ENCODE data around the gene TMEM94. TPM values are rescaled to one million over a fixed set of nuclear protein-coding genes. Genes with fewer than 3 reads are reported as not detected.

The TMEM94 gene
- 36.4 and 38.3 TPM in 2 replicates for total RNA-seq

DNA sequence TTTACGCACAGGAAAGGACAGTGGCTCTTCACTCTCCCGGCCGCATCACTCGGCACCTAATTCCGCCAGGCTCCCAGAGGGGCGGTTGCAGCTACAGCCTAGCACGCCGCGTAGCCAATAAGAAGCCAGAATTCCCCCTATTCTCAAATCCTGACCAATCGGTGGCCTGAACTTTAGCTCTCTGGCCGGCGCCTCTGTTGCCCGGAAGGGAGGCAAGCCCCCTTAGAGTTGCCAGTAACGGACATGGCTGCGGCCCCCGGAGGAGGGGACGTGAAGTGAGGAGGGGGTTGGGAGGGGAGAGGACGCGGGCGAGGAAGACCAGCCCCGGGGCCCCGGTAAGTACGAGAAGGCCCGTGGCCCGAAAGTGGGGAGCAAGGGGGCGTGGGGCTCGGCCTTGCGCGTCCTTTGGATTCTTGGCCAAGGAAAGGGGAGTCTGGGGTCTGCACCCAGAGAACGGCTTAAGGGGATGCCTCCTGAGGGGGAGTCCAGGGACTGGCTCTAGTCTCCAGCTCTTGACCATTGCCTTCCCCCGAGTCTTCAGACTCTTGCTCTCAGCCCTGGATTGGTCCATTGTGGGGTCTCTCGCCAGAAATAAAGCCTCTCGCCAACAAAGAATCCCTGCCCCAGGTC lies at the start of gene TMEM94:
TMEM94 (plus strand) TSS at position 219 of the 630 bp plus-strand sequence. CDS start 15,271 bp downstream, outside the sequence.

DNA sequence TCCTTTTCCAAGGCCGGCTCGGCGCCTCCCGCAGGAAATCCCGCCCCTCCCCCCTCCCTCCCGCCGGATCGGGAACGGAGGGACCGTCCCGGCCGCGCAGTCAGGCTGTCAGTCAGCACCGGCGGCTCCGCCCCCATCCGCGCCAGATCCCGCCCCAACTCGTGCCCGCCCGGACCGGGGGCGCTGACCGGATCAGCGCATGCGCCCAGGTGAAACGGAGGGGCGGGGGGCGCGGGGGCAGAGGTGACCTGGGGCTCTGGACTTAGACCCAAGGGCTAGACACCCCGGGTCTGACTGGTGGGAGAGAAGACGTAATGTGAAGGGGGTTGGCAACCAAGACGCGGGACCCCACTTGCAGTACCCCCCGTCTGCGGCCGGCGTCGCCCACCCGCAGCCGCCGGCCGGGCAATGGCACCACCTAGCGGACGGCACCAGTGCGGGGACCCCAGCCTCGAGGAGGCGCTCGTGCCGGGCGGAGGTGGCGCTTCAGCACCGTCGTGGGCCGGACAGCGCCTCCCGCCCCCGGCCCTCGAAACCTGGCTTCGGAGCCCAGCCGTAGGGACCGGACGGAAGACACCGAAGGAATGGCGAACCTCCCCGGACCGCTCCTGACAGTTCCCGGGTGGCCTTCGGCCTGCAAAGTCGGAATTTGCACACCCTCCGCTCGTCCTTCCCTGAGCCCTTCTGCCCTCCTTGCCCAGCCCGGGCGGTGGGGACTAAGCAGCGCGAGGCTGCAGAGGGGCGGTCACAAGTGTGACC lies 59.2 kb downstream of the TMEM94 start, which contains the start of gene CASKIN2:
CASKIN2 (minus strand) TSS at position 42 of the 759 bp plus-strand sequence. CDS start 1,733 bp downstream, outside the sequence.

DNA sequence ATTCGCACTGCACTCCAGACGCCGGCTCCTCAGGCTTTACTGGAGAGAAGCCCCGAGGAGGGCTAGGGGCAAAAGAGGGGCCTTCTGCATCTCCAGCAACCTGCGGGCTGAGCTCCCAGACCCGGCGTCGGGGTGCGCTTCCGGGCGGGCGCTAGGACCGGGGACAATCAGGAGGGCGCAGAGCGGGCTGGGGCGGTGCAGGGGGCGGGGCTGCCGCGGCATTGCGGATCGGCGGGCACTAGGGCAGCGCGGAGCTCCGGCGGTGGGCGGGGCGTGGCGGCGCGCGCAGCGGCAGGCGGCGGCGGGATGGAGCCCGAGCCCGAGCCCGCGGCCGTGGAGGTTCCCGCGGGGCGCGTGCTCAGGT lies 59.8 kb downstream of the TMEM94 start, which contains the start of gene TSEN54:
TSEN54 (plus strand) TSS at position 274 of the 364 bp plus-strand sequence; CDS start at position 307, 33 bp downstream.

DNA sequence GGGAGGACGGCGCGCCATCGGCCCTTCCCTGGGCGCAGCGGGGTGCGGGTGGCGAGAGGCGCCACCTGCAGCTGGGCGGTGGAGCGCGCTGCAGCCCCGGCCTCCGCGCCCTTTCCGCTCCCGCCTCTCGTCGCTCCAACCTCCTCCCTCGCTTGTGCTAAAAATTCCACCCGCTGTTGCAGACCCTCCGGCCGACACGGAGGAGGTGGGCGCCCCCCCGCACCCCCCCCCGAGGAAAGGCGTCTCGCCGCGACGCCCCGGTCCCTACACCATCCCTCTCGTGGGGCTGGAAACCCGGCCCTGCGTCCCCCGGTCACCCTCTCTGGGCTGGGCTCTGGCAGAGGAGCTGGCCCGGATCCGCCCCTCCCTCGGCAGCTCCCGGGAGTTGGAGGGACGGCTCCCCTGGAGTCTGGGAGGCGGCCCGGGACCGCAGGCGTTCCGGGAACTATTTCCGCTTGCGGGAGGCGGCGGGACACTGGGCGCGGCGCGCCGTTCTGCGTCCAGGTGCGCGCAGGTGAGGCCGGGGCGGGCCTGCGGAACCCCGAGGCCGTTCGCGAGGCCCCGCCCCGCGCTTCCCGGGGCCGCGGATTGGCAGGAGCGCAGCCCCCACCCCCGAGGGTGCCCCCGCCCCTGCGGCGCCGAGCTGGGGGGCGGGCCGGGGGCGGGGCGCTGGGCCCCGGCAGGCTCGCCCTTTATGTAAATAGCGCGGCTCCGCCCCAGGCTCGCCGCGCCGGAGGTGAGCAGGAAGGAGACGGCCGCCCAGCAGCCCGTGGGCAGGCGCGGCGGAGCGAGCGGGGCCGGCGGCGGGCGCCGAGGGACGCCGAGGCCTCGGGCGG lies 68.8 kb downstream of the TMEM94 start, which contains the start of gene LLGL2:
LLGL2 (plus strand) TSS at position 728 of the 836 bp plus-strand sequence. CDS start 17,730 bp downstream, outside the sequence.

Other genes starting within 250 kb of the TMEM94 start
- gene GGA3, start 195.0 kb upstream of the TMEM94 start, total RNA-seq, result 10.4 and 16.0 TPM in 2 replicates
- gene MRPS7, start 194.8 kb upstream of the TMEM94 start, total RNA-seq, result 44.0 and 62.5 TPM in 2 replicates
- 7.6 and 8.3 TPM in 2 replicates for gene MIF4GD, start 185.4 kb upstream of the TMEM94 start, total RNA-seq
- gene SLC25A19, start 167.2 kb upstream of the TMEM94 start, total RNA-seq, result 6.1 and 11.0 TPM in 2 replicates
- gene GRB2, start 51.0 kb upstream of the TMEM94 start, total RNA-seq, result 84.1 and 87.1 TPM in 2 replicates
- gene CASKIN2, start 58.9 kb downstream of the TMEM94 start, total RNA-seq, result 6.2 and 6.6 TPM in 2 replicates
- 13.5 and 15.7 TPM in 2 replicates for gene TSEN54, start 59.9 kb downstream of the TMEM94 start, total RNA-seq
- gene LLGL2, start 69.1 kb downstream of the TMEM94 start, total RNA-seq, result 0.12 and 0.33 TPM in 2 replicates
- 6.3 and 9.4 TPM in 2 replicates for gene MYO15B, start 131.2 kb downstream of the TMEM94 start, total RNA-seq
- gene SMIM5, start 176.8 kb downstream of the TMEM94 start, total RNA-seq, result not detected in 2 replicates
- 19.1 and 23.4 TPM in 2 replicates for gene RECQL5, start 210.5 kb downstream of the TMEM94 start, total RNA-seq
- 56.0 and 84.6 TPM in 2 replicates for gene SAP30BP, start 210.7 kb downstream of the TMEM94 start, total RNA-seq

All from uterine smooth muscle cell (primary cell).